K562 (cell line): ENCODE measurements around the gene PHF1. TPM values are rescaled to one million over a fixed set of nuclear protein-coding genes. Genes with fewer than 3 reads are reported as not detected.

ENCODE experiments used
- ATAC-seq: fragments of 200-7000 bp; cut with Tn5 transposase; 3 replicates; pipeline ENCODE4 v1.9.1; 2020; ENCODE audit warnings: moderate library complexity
- BruUV-seq: library from RNA; stranded (reverse); fragments of 400-500 nt; replicated peaks from 2 replicates; lab custom pipeline; 2021; lab: Mats Ljungman, UMichigan
- CTCF ChIA-PET: fragments of 300-600 bp; formaldehyde crosslinking; extraction: SDS; loops from one replicate; lab custom pipeline; 2021; ENCODE audit warnings: low intra/inter-chr PET ratio; lab: Yijun Ruan, JAX
- POLR2A ChIA-PET: fragments of 300-600, 350-650 bp; sonication (Branson Sonifier 250); formaldehyde crosslinking; extraction: SDS; loops from one replicate; lab custom pipeline; 2021; ENCODE audit warnings: antibody characterized with exemption, inconsistent platforms; lab: Yijun Ruan, JAX
- DNase-seq, 4 experiments: peaks; one replicate each; pipeline versions ENCODE4 v3.0.0 to v3.0.0-alpha.2; 2011 to 2018; ENCODE audit warnings: low spot score in 3 of 4, mixed read lengths in 3 of 4; ENCODE audit errors: extremely low read depth in 1 of 4
- FAIRE-seq: peaks from 2 replicates; lab custom pipeline; 2011; peaks lifted over from hg19 to GRCh38; lab: Jason Lieb, UNC
- H2AFZ ChIP-seq: 2 replicates; pipeline ENCODE4 v1.6.0; 2011; ENCODE audit warnings: low read depth, low read length, control low read depth, inconsistent platforms
- H3K27ac ChIP-seq: fragments of 200-600 bp; 3 replicates; pipeline ENCODE4 v1.8.0; 2011; ENCODE audit warnings: low read depth, mild to moderate bottlenecking, control low read depth, inconsistent platforms, low read length, moderate library complexity, mixed read lengths; ENCODE audit errors: extremely low read depth
- H3K27me3 ChIP-seq, 2 experiments: fragments of 300-600 bp in 1 of 2; 2 replicates in 1 of 2; 3 replicates in 1 of 2; pipeline versions ENCODE4 v1.6.0 to v1.8.0; 2011; ENCODE audit warnings: inconsistent platforms in 2 of 2, low read length in 2 of 2, mild to moderate bottlenecking in 1 of 2, mixed read lengths in 1 of 2, moderate library complexity in 1 of 2; ENCODE audit not compliant: control insufficient read depth in 2 of 2, insufficient read depth in 2 of 2
- H3K36me3 ChIP-seq: fragments of 300-600 bp; 3 replicates; pipeline ENCODE4 v1.8.0; 2011; ENCODE audit warnings: mild to moderate bottlenecking, low read length, inconsistent platforms; ENCODE audit not compliant: control insufficient read depth, insufficient read depth
- H3K4me1 ChIP-seq, 2 experiments: fragments of 200-600 bp in 1 of 2; replicated peaks in 1 of 2; 2 replicates in 1 of 2; 3 replicates in 1 of 2; pipeline versions ENCODE4 v1.5.1 to v1.8.0; 2011; ENCODE audit warnings: inconsistent platforms in 2 of 2, low read length in 2 of 2, mild to moderate bottlenecking in 1 of 2, mixed read lengths in 1 of 2, moderate library complexity in 1 of 2; ENCODE audit not compliant: control insufficient read depth in 2 of 2, insufficient read depth in 2 of 2
- H3K4me2 ChIP-seq: 2 replicates; pipeline ENCODE4 v1.6.1; 2011; ENCODE audit warnings: low read length, control low read depth, inconsistent platforms, mixed read lengths; ENCODE audit not compliant: insufficient read depth
- H3K4me3 ChIP-seq: fragments of 200-600 bp; sonication (generic), shearing (Covaris generic); 2 replicates; pipeline ENCODE4 v1.5.1; 2016; ENCODE audit warnings: control low read depth, inconsistent platforms
- H3K79me2 ChIP-seq: fragments of 200-600 bp; 3 replicates; pipeline ENCODE4 v1.8.0; 2011; ENCODE audit warnings: low read length, inconsistent platforms; ENCODE audit not compliant: control insufficient read depth, insufficient read depth
- H3K9ac ChIP-seq, 2 experiments: 2 replicates each; pipeline versions ENCODE4 v1.6.0 to v1.6.1; 2011; ENCODE audit warnings: low read depth in 2 of 2, low read length in 2 of 2, control low read depth in 1 of 2, inconsistent platforms in 1 of 2, mild to moderate bottlenecking in 1 of 2, mixed read lengths in 1 of 2; ENCODE audit not compliant: insufficient read depth in 1 of 2
- H3K9me1 ChIP-seq: one replicate; pipeline ENCODE4 v1.6.0; 2011; ENCODE audit warnings: inconsistent platforms, mild to moderate bottlenecking, low read length, moderate library complexity; ENCODE audit not compliant: control insufficient read depth, insufficient read depth
- H3K9me3 ChIP-seq: replicated peaks from 2 replicates; pipeline ENCODE4 v1.5.1; 2011; ENCODE audit warnings: low read depth, low read length, inconsistent platforms; ENCODE audit not compliant: control insufficient read depth, insufficient read depth
- H4K20me1 ChIP-seq: replicated peaks from 2 replicates; pipeline ENCODE4 v1.6.1; 2011; ENCODE audit warnings: low read length, inconsistent platforms, mixed read lengths; ENCODE audit not compliant: control insufficient read depth, insufficient read depth
- ADNP ChIP-seq: fragments of 200-800 bp; sonication (Bioruptor generic); IDR thresholded peaks from 2 replicates; pipeline ENCODE4 v1.6.1; 2016; ENCODE audit warnings: missing genetic modification characterization, missing compliant biosample characterization
- ARID3B ChIP-seq: fragments of 250-450 bp; sonication (Bioruptor Pico); IDR thresholded peaks from 2 replicates; pipeline ENCODE4 v1.4.0; 2020; ENCODE audit warnings: borderline replicate concordance
- ATF7 ChIP-seq: fragments of 450-650 bp; IDR thresholded peaks from 2 replicates; pipeline ENCODE4 v1.7.1; 2014; ENCODE audit warnings: mild to moderate bottlenecking, moderate library complexity
- CEBPB ChIP-seq: fragments of 450-650 bp; IDR thresholded peaks from 2 replicates; pipeline ENCODE4 v1.6.1; 2016; ENCODE audit warnings: missing genetic modification characterization, missing compliant biosample characterization
- FOSL1 ChIP-seq: fragments of 200-800 bp; sonication (Bioruptor generic); conservative IDR thresholded peaks from 2 replicates; pipeline ENCODE4 v1.6.1; 2016; ENCODE audit warnings: missing genetic modification characterization, missing compliant biosample characterization
- GATA2 ChIP-seq: sonication (generic); formaldehyde crosslinking; IDR thresholded peaks from 2 replicates; pipeline ENCODE4 v1.4.0; 2020; ENCODE audit warnings: mild to moderate bottlenecking, missing genetic modification reagents
- NR2C2 ChIP-seq, 2 experiments: fragments of 200-800 bp in 1 of 2; sonication (Bioruptor generic) in 1 of 2; sonication (generic) in 1 of 2; formaldehyde crosslinking in 1 of 2; IDR thresholded peaks; 2 replicates each; pipeline versions ENCODE4 v1.6.1 to v1.8.0; 2016 to 2022; ENCODE audit warnings: mild to moderate bottlenecking in 1 of 2, missing compliant biosample characterization in 1 of 2, missing genetic modification characterization in 1 of 2, missing genetic modification reagents in 1 of 2
- SIN3B ChIP-seq: fragments of 450-650 bp; IDR thresholded peaks from 2 replicates; pipeline ENCODE4 v1.6.1; 2017; ENCODE audit warnings: low read depth, mild to moderate bottlenecking, moderate library complexity
- SOX6 ChIP-seq: fragments of 450-650 bp; IDR thresholded peaks from 2 replicates; pipeline ENCODE4 v1.6.1; 2014; ENCODE audit warnings: mild to moderate bottlenecking
- TCF3 ChIP-seq: sonication (generic); formaldehyde crosslinking; IDR thresholded peaks from 2 replicates; pipeline ENCODE4 v1.4.0; 2020; ENCODE audit warnings: mild to moderate bottlenecking, missing genetic modification reagents
- TOE1 ChIP-seq, 2 experiments: fragments of 450-650 bp in 1 of 2; sonication (generic) in 1 of 2; formaldehyde crosslinking in 1 of 2; IDR thresholded peaks; 2 replicates each; pipeline versions ENCODE4 v1.7.1 to v1.8.0; 2016 to 2022; ENCODE audit warnings: borderline replicate concordance in 2 of 2, mild to moderate bottlenecking in 2 of 2, antibody characterized with exemption in 1 of 2, inconsistent platforms in 1 of 2, low read depth in 1 of 2, missing genetic modification reagents in 1 of 2, moderate library complexity in 1 of 2
- ZNF324 ChIP-seq: fragments of 250-450 bp; sonication (Bioruptor Pico); IDR thresholded peaks from 2 replicates; pipeline ENCODE4 v1.4.0; 2020; ENCODE audit warnings: mild to moderate bottlenecking
- WGBS: fragments of 100-300 bp; shearing (Covaris generic); methylation state at CpG from one replicate; pipeline ENCODE4 v1.1.6; 2016; ENCODE audit warnings: low coverage, mixed read lengths; ENCODE audit not compliant: insufficient coverage; ENCODE audit errors: missing lambda C conversion rate; 5-methylcytosine and 5-hydroxymethylcytosine counted together
- in situ Hi-C: fragments of 300-500 bp; cut with MboI; formaldehyde crosslinking; loops from 4 replicates; pipeline ENCODE4 v1.15.0; 2018; ENCODE audit warnings: inconsistent platforms, mixed read lengths
- intact Hi-C: fragments of 100-400 bp; cut with micrococcal nuclease; formaldehyde crosslinking; loops from 2 replicates; pipeline ENCODE4 v1.14.2; 2022
- polyA plus RNA-seq, 8 experiments: library from polyadenylated mRNA; depleted of rRNA in 4 of 8; stranded (reverse) in 5 of 8; unstranded in 3 of 8; fragments of >200 nt; fragmentation: Nextera tagmentation in 2 of 8; fragmentation: Illumina TruSeq in 1 of 8; extraction: Ambion mirVana in 2 of 8; extraction: Trizol in 1 of 8; gene quantifications; 2 replicates each; pipeline versions ENCODE4 v1.2.1 to v1.2.3, GENCODE V29; 2011 to 2014; ENCODE audit warnings: inconsistent platforms in 1 of 8, missing spikeins in 1 of 8
- total RNA-seq, 7 experiments: library from RNA; depleted of rRNA in 6 of 7; stranded (reverse); fragments of >200 nt in 6 of 7; fragmentation: Illumina TruSeq in 2 of 7; extraction: Trizol in 2 of 7; gene quantifications; 2 replicates each; pipeline versions ENCODE4 v1.2.1 to v1.2.3, GENCODE V29; 2011 to 2021; ENCODE audit warnings: low replicate concordance in 1 of 7

PHF1 gene
- total and polyA plus RNA-seq, 9 of the 15 experiments (the other 6 are each of a cell fraction or from before 2014, with no cell fraction given) = 3.7 to 64.2 (median 33.7) TPM

GRCh38 chr6:33380272-33380981, 30.4 kb upstream of the PHF1 start:
- Histone ChIP-seq H3K9me3 (no peaks in the 10 kb centered on the region), H3K27me3 (no peaks in the 10 kb centered on the region), H3K27ac (peak overlapping the region; percentile 30; the same call in 1 of the 3 replicates), H3K79me2 (no peaks in the 10 kb centered on the region), H3K4me3 (no peak overlapping the region), H4K20me1 (no peaks in the 10 kb centered on the region), H3K9me1 (no peaks in the 10 kb centered on the region), H3K4me2 (peak overlapping the region; percentile 48), H3K9ac (peak overlapping the region in 1 of 2 experiments; percentile 13; a peak in 1 of 4 replicates), H3K36me3 (no peaks in the 10 kb centered on the region), H2AFZ (peak overlapping the region; percentile 15), H3K4me1 (peaks cover 44 to 45% of the 10 kb centered on the region in 2 experiments)
- intact Hi-C loops (no loop called here), in situ Hi-C loops (no loop called here)
- peak in 3 of 4 experiments; percentile 48 to 79 (median 51) for DNase-seq
- peak; percentile 74 for FAIRE-seq
- WGBS = 20% methylated on average over 2 of the region's 2 CpGs
- ChIA-PET CTCF (no interaction called here), POLR2A (interaction anchor here (0.6 to 1.6 kb wide), 2 partner anchors 10 to 60 kb away, joined by 4 to 7 read pairs; no protein-coding TSS in a partner anchor)
- peak; percentile 59 for ATAC-seq
- BruUV-seq = no TSS peak
- TF ChIP-seq NR2C2 (CRISPR knock-in tag; IDR thresholded peaks at IDR 0.05) (no peak), NR2C2 (tag; IDR thresholded peaks at IDR 0.05) (peak; percentile 53; the same call in 1 of the 2 replicates), ATF7 (peak; percentile 88), ZNF324 (CRISPR knock-in tag) (no peak), SOX6 (peak; percentile 55), TOE1 (IDR thresholded peaks at IDR 0.05; ENCODE audit: borderline replicate concordance) (peak; percentile 68), TOE1 (CRISPR knock-in tag; IDR thresholded peaks at IDR 0.05; ENCODE audit: borderline replicate concordance, low read depth) (no peak), CEBPB (tag) (peak; percentile 11; the same call in 1 of the 2 replicates), ADNP (tag) (peak; percentile 96), GATA2 (CRISPR knock-in tag) (peak; percentile 48; the same call in 1 of the 2 replicates), ARID3B (CRISPR knock-in tag) (no peak), FOSL1 (tag) (0 out of 2 replicates have a peak, but pooled peaks have one; percentile 35), TCF3 (CRISPR knock-in tag) (peak; percentile 56), SIN3B (no peak)
